Stimulated activated CD4-positive, alpha-beta T cell treated with anti-CD3 and anti-CD28 coated beads, Interleukin-12 subunit alpha, Interleukin-12 subunit beta, amount 100 ng/mL, for 4 hours (primary cell): ENCODE results near the gene RHOU.
"Not testable (repeated sequence)": the region's sequence is repeated elsewhere in the genome, so short reads cannot be mapped to it uniquely, and the experiment has no call there.

Experiments used
- DNase-seq: peaks from one replicate; pipeline ENCODE4 v3.0.0-alpha.2; 2020

RHOU gene

GRCh38 chr1:228765168-228765946 lies 30.1 kb downstream of the RHOU start:
- no peak for DNase-seq

- DNase-seq = no peak
These were observed 31.5 kb downstream of the RHOU start for GRCh38 chr1:228766788-228767187.

GRCh38 chr1:228767636-228768354 lies 32.5 kb downstream of the RHOU start:
- DNase-seq = no peak

- no peak for DNase-seq
These were observed 33.2 kb downstream of the RHOU start for GRCh38 chr1:228768355-228769000.

- no peak for DNase-seq
These were observed 35.5 kb downstream of the RHOU start for GRCh38 chr1:228770779-228771223.

- no peak for DNase-seq
These were observed 37.4 kb downstream of the RHOU start for GRCh38 chr1:228772516-228773212.

- DNase-seq = not testable (repeated sequence)
These were observed 40.7 kb downstream of the RHOU start for GRCh38 chr1:228775946-228776345.

GRCh38 chr1:228776449-228776848 lies 41.2 kb downstream of the RHOU start:
- no peak for DNase-seq

GRCh38 chr1:228777236-228777635 lies 42.0 kb downstream of the RHOU start:
- no peak for DNase-seq

GRCh38 chr1:228778026-228778425 lies 42.7 kb downstream of the RHOU start:
- no peak for DNase-seq

- DNase-seq = no peak
These were observed 43.2 kb downstream of the RHOU start for GRCh38 chr1:228778466-228778865.

- no peak for DNase-seq
These were observed 43.7 kb downstream of the RHOU start for GRCh38 chr1:228778961-228779360.

GRCh38 chr1:228781161-228781808 lies 46.0 kb downstream of the RHOU start:
- no peak for DNase-seq

GRCh38 chr1:228781809-228782661 lies 46.8 kb downstream of the RHOU start:
- DNase-seq = no peak

GRCh38 chr1:228782662-228783417 lies 47.6 kb downstream of the RHOU start:
- no peak for DNase-seq

- no peak for DNase-seq
These were observed 48.2 kb downstream of the RHOU start for GRCh38 chr1:228783418-228784040.

GRCh38 chr1:228784181-228784580 lies 48.9 kb downstream of the RHOU start:
- no peak for DNase-seq

GRCh38 chr1:228785366-228786330 lies 50.4 kb downstream of the RHOU start:
- no peak for DNase-seq
